Measurements from ENCODE around the gene MED13. TPM values are rescaled to one million over a fixed set of nuclear protein-coding genes. Genes with fewer than 3 reads are reported as not detected.

MED13 gene
- total RNA-seq, 2 donors from 2014 or later = 66.0 to 67.7 TPM

- Histone ChIP-seq H3K9me3 (ENCODE audit: control insufficient read depth, low read length) (peaks cover 16% of the 10 kb centered on the region), H3K4me3 (ENCODE audit: low read length) (no peak overlapping the region), H3K9ac (ENCODE audit: extremely low read depth, low read length, poor library complexity, severe bottlenecking) (no peak overlapping the region), H3K27ac (ENCODE audit: low read depth, low read length) (no peak overlapping the region), H3K36me3 (ENCODE audit: control insufficient read depth, insufficient read depth, low read length) (peaks cover 80% of the 10 kb centered on the region), H3K4me1 (ENCODE audit: control insufficient read depth, insufficient read depth, low read length) (no peaks in the 10 kb centered on the region), H3K27me3 (ENCODE audit: control insufficient read depth, insufficient read depth, low read length, poor library complexity, severe bottlenecking) (no peaks in the 10 kb centered on the region)
- Mint-ChIP-seq H3K27ac (no peak overlapping the region), H3K36me3 (ENCODE audit: low read depth) (peaks cover 77% of the 10 kb centered on the region), H3K4me1 (no peaks in the 10 kb centered on the region), H3K4me3 (no peak overlapping the region), H3K9me3 (no peaks in the 10 kb centered on the region), H3K27me3 (ENCODE audit: insufficient read depth) (no peaks in the 10 kb centered on the region)
- no peak for DNase-seq
- TF ChIP-seq CTCF (conservative IDR thresholded peaks at IDR 0.05) = no peak
- 91 to 100% methylated on average over 1 of the region's 1 CpG for WGBS, 2 experiments (ENCODE audit: insufficient coverage in 1 of 2, insufficient read length in 1 of 2)
These were observed 50.6 kb downstream of the MED13 start for GRCh38 chr17:62014526-62014925.

- Histone ChIP-seq H3K9me3 (ENCODE audit: control insufficient read depth, low read length) (peaks cover 4% of the 10 kb centered on the region), H3K9ac (ENCODE audit: extremely low read depth, low read length, poor library complexity, severe bottlenecking) (no peak overlapping the region), H3K4me3 (ENCODE audit: low read length) (no peak overlapping the region), H3K4me1 (ENCODE audit: control insufficient read depth, insufficient read depth, low read length) (no peaks in the 10 kb centered on the region), H3K36me3 (ENCODE audit: control insufficient read depth, insufficient read depth, low read length) (peaks cover 69% of the 10 kb centered on the region), H3K27ac (ENCODE audit: low read depth, low read length) (no peak overlapping the region), H3K27me3 (ENCODE audit: control insufficient read depth, insufficient read depth, low read length, poor library complexity, severe bottlenecking) (no peaks in the 10 kb centered on the region)
- Mint-ChIP-seq H3K9me3 (no peaks in the 10 kb centered on the region), H3K27ac (no peak overlapping the region), H3K27me3 (ENCODE audit: insufficient read depth) (no peaks in the 10 kb centered on the region), H3K4me1 (no peaks in the 10 kb centered on the region), H3K36me3 (ENCODE audit: low read depth) (peaks cover 77% of the 10 kb centered on the region), H3K4me3 (no peak overlapping the region)
- TF ChIP-seq CTCF (conservative IDR thresholded peaks at IDR 0.05) = no peak
- WGBS, 2 experiments (ENCODE audit: insufficient coverage in 1 of 2, insufficient read length in 1 of 2) = 100% methylated on average over 1 of the region's 1 CpG; no CpG with 5 or more reads in 1 of the 2 experiments
- no peak for DNase-seq
These were observed 55.9 kb downstream of the MED13 start for GRCh38 chr17:62009220-62009619.

GRCh38 chr17:62008294-62008693, 56.8 kb downstream of the MED13 start:
- no peak overlapping the region for H3K27ac ChIP-seq (ENCODE audit: low read depth, low read length)
- no peak for TF ChIP-seq CTCF (conservative IDR thresholded peaks at IDR 0.05)
- H3K9ac ChIP-seq (ENCODE audit: extremely low read depth, low read length, poor library complexity, severe bottlenecking) = no peak overlapping the region
- Mint-ChIP-seq H3K36me3 (ENCODE audit: low read depth) (peaks cover 76% of the 10 kb centered on the region), H3K4me3 (no peak overlapping the region), H3K4me1 (no peaks in the 10 kb centered on the region), H3K9me3 (no peaks in the 10 kb centered on the region), H3K27me3 (ENCODE audit: insufficient read depth) (no peaks in the 10 kb centered on the region), H3K27ac (no peak overlapping the region)
- H3K4me1 ChIP-seq (ENCODE audit: control insufficient read depth, insufficient read depth, low read length) = no peaks in the 10 kb centered on the region
- WGBS, 2 experiments (ENCODE audit: insufficient coverage in 1 of 2, insufficient read length in 1 of 2) = 91 to 100% methylated on average over 2 to 4 of the region's 5 CpGs
- peaks cover 71% of the 10 kb centered on the region for H3K36me3 ChIP-seq (ENCODE audit: control insufficient read depth, insufficient read depth, low read length)
- H3K27me3 ChIP-seq (ENCODE audit: control insufficient read depth, insufficient read depth, low read length, poor library complexity, severe bottlenecking) = no peaks in the 10 kb centered on the region
- DNase-seq = no peak
- H3K4me3 ChIP-seq (ENCODE audit: low read length) = no peak overlapping the region
- peaks cover 8% of the 10 kb centered on the region for H3K9me3 ChIP-seq (ENCODE audit: control insufficient read depth, low read length)

Measured in endodermal cell (in vitro differentiated cells).